SU-DHL-6 (cell line): ENCODE results near the gene MRC1.

Source experiments
- H2AFZ ChIP-seq: fragments of 200-600 bp; sonication (generic); 2 replicates; pipeline ENCODE4 v1.6.1; 2014; ENCODE audit warnings: low read depth, mild to moderate bottlenecking, moderate library complexity, mixed read lengths, antibody characterized with exemption, low read length; ENCODE audit not compliant: severe bottlenecking
- H3F3A ChIP-seq: fragments of 200-600 bp; shearing (Covaris generic); 2 replicates; pipeline ENCODE4 v1.6.0; 2016; ENCODE audit warnings: antibody characterized with exemption, mild to moderate bottlenecking; ENCODE audit not compliant: insufficient read depth
- H3K27ac ChIP-seq: fragments of 200-600 bp; sonication (generic); 2 replicates; pipeline ENCODE4 v1.5.1; 2016; ENCODE audit warnings: low read depth, mild to moderate bottlenecking, low read length, moderate library complexity, mixed read lengths
- H3K27me3 ChIP-seq: fragments of 200-600 bp; sonication (generic), shearing (Covaris generic); 2 replicates; pipeline ENCODE4 v1.6.0; 2014; ENCODE audit warnings: mild to moderate bottlenecking, low read length
- H3K36me3 ChIP-seq: fragments of 200-600 bp; sonication (generic); 2 replicates; pipeline ENCODE4 v1.6.1; 2014; ENCODE audit warnings: mild to moderate bottlenecking, low read length, mixed read lengths
- H3K4me2 ChIP-seq: fragments of 300-600, 200-600 bp; shearing (Covaris generic), sonication (generic); 2 replicates; pipeline ENCODE4 v1.6.0; 2014; ENCODE audit warnings: low read length, low read depth, mild to moderate bottlenecking; ENCODE audit not compliant: poor library complexity, severe bottlenecking
- H3K4me3 ChIP-seq: fragments of 200-600 bp; sonication (generic); 2 replicates; pipeline ENCODE4 v1.5.1; 2014; ENCODE audit warnings: antibody characterized with exemption, low read length, mild to moderate bottlenecking, mixed read lengths; ENCODE audit not compliant: insufficient read depth, poor library complexity, severe bottlenecking
- H3K79me2 ChIP-seq: fragments of 200-600 bp; sonication (generic); 2 replicates; pipeline ENCODE4 v1.6.1; 2014; ENCODE audit warnings: mild to moderate bottlenecking, low read length, moderate library complexity; ENCODE audit not compliant: insufficient read depth
- H3K9ac ChIP-seq: fragments of 200-600 bp; sonication (generic); 2 replicates; pipeline ENCODE4 v1.7.0; 2014; ENCODE audit warnings: mild to moderate bottlenecking, low read length
- H3K9me2 ChIP-seq: fragments of 200-600 bp; sonication (generic); replicated peaks from 2 replicates; pipeline ENCODE4 v1.6.1; 2014; ENCODE audit warnings: low read length; ENCODE audit not compliant: insufficient read depth
- H3K9me3 ChIP-seq: fragments of 200-600 bp; sonication (generic); 2 replicates; pipeline ENCODE4 v1.6.1; 2014; ENCODE audit warnings: low read length, mixed read lengths; ENCODE audit not compliant: insufficient read depth
- H4K20me1 ChIP-seq: fragments of 200-600 bp; sonication (generic); 2 replicates; pipeline ENCODE4 v1.6.1; 2014; ENCODE audit warnings: low read depth, mild to moderate bottlenecking, antibody characterized with exemption, low read length, moderate library complexity, mixed read lengths
- CTCF ChIP-seq: fragments of 200-600 bp; sonication (generic); IDR thresholded peaks from one replicate; pipeline ENCODE4 v1.5.1; 2017; ENCODE audit warnings: antibody characterized with exemption, mild to moderate bottlenecking, low read length, moderate library complexity; ENCODE audit not compliant: insufficient read depth, poor library complexity, severe bottlenecking
- EZH2phosphoT487 ChIP-seq: fragments of 200-600 bp; sonication (generic), shearing (Covaris generic); conservative IDR thresholded peaks from 2 replicates; pipeline ENCODE4 v1.6.1; 2018; ENCODE audit warnings: mild to moderate bottlenecking, antibody characterized with exemption, low read length, moderate library complexity, mixed read lengths

The MRC1 gene

GRCh38 chr10:17850501-17850900, 41.4 kb downstream of the MRC1 start:
- Histone ChIP-seq H3K27ac (no peak overlapping the region), H3K4me2 (no peak overlapping the region)
- TF ChIP-seq CTCF (no peak), EZH2phosphoT487 (no peak)

GRCh38 chr10:17851611-17852010, 42.5 kb downstream of the MRC1 start:
- TF ChIP-seq CTCF (no peak), EZH2phosphoT487 (no peak)
- Histone ChIP-seq H3F3A (no peaks in the 10 kb centered on the region), H3K4me3 (no peak overlapping the region), H3K9me3 (no peaks in the 10 kb centered on the region), H3K27ac (no peak overlapping the region), H3K9ac (no peak overlapping the region), H3K36me3 (no peaks in the 10 kb centered on the region), H3K79me2 (no peaks in the 10 kb centered on the region), H3K27me3 (no peaks in the 10 kb centered on the region), H3K9me2 (no peaks in the 10 kb centered on the region), H4K20me1 (no peaks in the 10 kb centered on the region), H2AFZ (no peak overlapping the region), H3K4me2 (no peak overlapping the region)

More at GRCh38 chr10:17850501-17850900, 41.4 kb downstream of the MRC1 start:
- Histone ChIP-seq H3K79me2 (no peaks in the 10 kb centered on the region), H3F3A (no peaks in the 10 kb centered on the region), H3K9ac (no peak overlapping the region), H3K9me2 (no peaks in the 10 kb centered on the region), H3K36me3 (no peaks in the 10 kb centered on the region), H3K9me3 (no peaks in the 10 kb centered on the region), H4K20me1 (no peaks in the 10 kb centered on the region), H2AFZ (no peak overlapping the region), H3K4me3 (no peak overlapping the region), H3K27me3 (no peaks in the 10 kb centered on the region)

GRCh38 chr10:17854044-17854652, 45.0 kb downstream of the MRC1 start:
- H4K20me1 ChIP-seq = no peaks in the 10 kb centered on the region
- H3K4me2 ChIP-seq = no peak overlapping the region
- no peak overlapping the region for H3K4me3 ChIP-seq
- no peaks in the 10 kb centered on the region for H3K9me3 ChIP-seq
- TF ChIP-seq EZH2phosphoT487 = no peak
- TF ChIP-seq CTCF = no peak
- H2AFZ ChIP-seq = no peak overlapping the region
- H3K27me3 ChIP-seq = no peaks in the 10 kb centered on the region
- H3K9me2 ChIP-seq = no peaks in the 10 kb centered on the region
- H3K9ac ChIP-seq = no peak overlapping the region
- no peaks in the 10 kb centered on the region for H3F3A ChIP-seq
- no peaks in the 10 kb centered on the region for H3K36me3 ChIP-seq
- no peak overlapping the region for H3K27ac ChIP-seq
- H3K79me2 ChIP-seq = no peaks in the 10 kb centered on the region
